Measurements from ENCODE around the gene ALCAM.

Gene ALCAM

DNA sequence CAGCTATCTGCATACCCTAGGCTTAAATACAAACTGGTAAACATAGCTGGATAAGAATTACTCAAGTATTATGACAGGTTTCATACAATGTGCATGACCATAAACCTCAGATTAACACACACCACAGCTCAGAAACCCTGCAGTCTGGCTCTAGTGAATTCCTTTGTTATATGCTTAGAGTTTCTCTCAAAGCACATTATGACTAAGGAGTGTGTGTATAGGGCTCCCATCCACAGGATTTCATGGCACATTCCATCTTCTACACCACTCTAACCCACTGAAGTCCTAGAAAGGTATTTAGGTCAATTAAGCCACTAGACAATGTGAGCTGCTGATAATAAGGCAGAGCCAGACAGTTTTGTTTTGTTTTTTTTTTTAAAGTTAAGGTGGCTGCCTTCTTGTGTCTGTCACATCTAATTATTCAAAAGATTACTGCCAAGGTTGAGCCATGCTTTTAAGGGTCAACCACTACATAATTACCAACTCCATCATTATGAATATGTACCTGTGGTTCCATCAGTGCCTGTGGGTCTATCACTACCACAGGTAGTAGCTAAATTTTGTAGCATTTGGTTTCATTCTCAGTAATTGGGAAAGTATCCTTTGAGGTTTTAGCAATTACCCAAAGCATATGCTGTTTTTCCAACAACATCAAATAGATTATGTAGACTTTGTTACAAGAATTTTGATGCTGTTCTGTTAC, 107.0 kb downstream of the ALCAM start:
- no peak for DNase-seq (ENCODE audit: low read depth in 1 of 2, low spot score in 1 of 2)

DNA sequence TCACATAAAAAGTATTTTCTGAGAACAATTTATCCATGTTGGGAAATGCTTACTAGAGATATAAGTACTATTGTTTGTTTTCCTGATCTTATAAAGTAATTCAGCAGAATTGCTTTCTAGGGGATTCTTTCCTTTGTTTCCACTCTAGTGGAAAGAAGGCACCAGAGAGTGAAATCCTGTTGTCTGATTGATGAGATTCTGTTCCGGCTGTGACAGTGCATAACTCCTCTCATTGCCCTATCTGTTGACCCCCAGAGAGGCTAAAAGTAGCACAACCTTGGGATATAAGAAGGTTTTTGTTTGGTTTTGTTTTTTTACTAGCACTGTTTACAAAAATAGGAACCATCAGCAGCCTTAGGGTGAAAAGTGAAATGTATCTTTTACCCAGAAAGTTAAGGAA, 114.1 kb downstream of the ALCAM start:
- DNase-seq (ENCODE audit: low read depth in 1 of 2, low spot score in 1 of 2), result no peak

DNA sequence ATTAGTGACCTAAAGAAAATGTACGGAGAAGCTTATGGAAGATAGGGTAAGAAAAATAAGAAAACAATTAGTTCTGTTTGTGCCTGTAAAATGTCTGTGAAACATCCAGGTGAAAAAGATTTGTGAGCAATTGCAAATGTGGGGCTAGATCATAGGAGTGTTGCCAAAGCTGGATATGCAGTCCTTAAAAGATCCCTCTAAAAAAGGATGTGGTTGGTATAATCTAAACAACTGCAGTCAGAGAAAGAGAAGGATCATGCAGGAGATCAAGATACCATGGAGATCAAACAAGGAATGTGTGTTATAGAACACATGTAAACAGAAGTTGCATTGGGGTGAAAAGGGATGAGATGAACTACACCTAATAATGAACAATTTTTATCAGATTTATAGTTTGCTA, 116.8 kb downstream of the ALCAM start:
- DNase-seq (ENCODE audit: low read depth in 1 of 2, low spot score in 1 of 2), result no peak

DNA sequence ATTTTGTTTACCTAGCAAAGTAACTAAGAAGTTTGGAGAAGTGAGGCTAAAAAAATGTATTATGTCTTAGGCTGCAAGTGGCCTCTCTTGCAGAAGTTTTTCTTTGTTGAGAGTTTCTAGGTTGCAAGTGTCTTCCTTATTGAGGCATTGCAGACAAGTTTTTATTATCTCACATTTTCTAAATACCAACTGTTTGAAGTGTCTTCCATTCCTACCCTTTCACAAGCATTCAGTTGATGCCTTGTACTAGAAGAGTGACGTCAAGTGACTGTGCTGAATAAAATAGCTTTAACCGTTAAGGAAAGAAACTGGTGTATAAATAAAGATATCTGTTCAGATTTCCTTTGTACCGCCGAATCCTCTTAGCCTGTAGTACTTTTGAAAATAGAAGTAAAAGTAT, 123.3 kb downstream of the ALCAM start:
- no peak for DNase-seq (ENCODE audit: low read depth in 1 of 2, low spot score in 1 of 2)

DNA sequence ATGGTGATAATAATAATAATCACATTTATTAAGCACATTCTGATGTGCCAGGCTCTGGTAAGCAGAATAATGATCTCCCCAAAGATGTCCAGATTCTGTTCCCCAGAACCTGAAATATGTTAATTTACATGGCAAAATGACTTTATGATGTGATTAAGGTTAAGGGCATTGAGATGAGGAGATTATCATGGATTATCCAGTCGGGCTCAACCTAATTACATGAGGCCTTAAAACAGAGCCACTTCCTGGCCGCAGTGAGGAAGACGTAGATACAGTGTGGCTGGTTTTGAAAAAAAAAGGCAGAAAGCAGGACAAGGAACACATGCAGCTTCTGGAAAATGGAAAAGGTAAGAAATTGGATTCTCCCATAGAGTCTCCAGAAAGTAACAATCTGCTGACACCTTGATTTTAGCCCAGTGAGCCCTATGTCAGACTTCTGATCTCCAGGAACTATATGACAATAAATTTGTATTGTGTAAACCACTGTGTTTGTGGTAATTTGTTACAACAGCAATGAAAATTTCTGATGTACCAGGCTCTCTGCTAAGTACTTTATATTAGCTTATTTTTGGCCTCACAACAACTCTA, 126.7 kb downstream of the ALCAM start:
- no peak for DNase-seq (ENCODE audit: low read depth in 1 of 2, low spot score in 1 of 2)

DNA sequence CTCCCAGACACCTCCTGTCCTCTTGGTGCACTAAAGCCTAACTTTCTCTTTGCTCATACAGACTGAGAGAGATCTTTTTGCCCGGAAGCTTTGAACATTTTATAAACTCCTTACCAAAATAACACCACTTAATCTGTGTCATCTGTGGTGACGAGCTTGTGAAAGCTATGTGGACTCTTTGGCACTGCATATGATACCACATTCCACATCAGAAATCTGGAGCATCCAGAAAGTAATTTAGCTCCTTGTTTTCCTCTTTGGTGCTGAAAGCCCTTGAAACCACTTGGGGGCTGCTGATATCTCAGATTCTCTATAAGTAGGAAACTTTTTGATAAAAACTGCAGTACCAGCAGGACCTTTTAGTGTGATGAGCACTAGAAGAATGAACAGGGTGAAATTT, 128.3 kb downstream of the ALCAM start:
- no peak for DNase-seq (ENCODE audit: low read depth in 1 of 2, low spot score in 1 of 2)

DNA sequence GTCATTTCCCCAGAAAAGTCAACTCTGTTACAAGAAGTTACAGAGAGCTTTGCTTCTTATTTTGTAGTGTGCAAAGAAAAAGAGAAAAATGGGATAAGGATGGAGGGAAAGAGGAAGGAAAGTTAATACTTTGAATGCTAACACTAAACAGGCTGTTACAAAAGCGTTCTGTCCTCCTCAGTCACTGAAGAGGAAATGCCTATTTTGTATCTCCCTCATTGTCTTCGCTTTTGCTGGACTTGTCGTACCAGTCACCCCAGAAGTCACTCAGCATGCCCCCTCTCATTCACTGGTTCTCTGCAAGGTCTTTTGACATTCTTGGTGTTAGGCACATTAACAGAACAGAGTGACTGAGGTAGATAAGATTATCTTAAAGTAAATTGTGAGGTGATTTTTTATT, 129.6 kb downstream of the ALCAM start:
- no peak for DNase-seq (ENCODE audit: low read depth in 1 of 2, low spot score in 1 of 2)

DNA sequence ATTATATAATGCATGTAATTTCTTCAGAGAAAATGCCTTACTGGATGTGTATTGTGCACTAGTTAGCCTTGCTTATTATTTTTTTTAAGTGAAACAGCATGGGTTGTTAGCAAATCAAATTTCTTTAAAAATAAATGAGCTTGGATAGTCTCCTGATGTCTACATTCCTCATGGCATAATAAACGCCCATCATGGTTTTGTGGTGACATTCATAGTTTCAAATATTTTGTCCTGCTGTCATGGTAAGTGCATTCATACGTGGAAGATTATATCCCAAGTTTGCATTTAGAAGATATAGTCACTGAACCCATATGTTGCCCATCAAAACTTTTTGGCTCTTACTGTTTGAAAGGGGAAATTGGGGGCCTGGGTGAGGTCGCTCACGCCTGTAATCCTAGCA, 130.7 kb downstream of the ALCAM start:
- no peak for DNase-seq (ENCODE audit: low read depth in 1 of 2, low spot score in 1 of 2)

DNA sequence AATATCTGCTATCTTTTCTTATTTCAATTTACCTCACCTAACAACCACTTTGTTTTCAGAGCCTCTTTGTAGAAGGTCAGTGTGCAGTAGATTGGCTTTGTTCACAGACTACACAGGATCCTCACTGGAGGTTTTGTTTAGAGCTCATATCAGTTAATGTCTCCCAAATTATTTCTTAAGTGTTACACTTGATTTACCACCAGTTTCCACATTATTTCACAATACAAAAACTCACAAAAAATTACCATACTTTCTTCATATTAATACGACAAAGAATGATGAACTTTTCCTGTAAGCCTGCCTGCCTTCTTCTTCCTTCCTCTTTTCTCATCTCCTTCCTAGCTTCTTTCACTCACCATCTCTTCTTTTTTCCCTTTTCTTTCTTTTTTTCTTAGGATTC, 133.3 kb downstream of the ALCAM start:
- DNase-seq (ENCODE audit: low read depth in 1 of 2, low spot score in 1 of 2), result no peak

DNA sequence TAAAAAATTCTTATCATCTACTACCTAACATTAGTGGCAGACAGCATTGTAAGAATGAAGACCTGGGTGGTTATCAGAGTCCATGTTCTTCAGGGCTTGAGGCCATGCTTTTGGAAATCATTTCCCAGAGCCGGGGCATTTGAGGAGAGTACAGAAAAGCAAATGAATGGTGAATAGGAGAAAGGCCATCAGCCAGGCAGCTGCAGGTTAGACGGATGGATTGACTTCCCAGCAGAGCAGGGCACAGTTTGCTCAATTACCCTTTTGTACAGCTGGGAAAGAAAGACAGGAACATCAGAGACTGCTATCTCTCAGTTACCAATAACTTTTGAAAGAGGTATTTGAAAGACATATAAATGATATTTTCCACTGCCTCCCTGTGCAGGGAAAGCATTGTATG, 135.6 kb downstream of the ALCAM start:
- no peak for DNase-seq (ENCODE audit: low read depth in 1 of 2, low spot score in 1 of 2)

DNA sequence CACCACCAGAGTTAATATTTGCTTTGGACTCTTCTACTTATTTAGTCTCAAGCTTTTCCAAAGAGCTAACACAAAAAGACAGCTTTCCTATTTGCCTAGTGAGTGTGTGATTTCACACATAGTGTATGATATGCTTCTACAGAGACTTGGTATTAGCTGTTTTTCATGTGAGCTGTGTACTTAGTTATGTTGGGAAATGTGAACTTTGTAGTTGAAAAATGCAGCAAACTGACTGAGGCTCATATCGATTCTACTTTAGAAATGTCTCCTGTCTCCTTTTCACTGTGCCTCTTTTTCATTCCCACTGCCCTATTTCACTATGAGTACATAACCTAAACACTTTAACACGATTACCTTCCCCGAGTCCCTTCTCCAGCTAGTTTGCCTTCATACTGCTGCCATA, 136.5 kb downstream of the ALCAM start:
- DNase-seq (ENCODE audit: low read depth in 1 of 2, low spot score in 1 of 2), result no peak

DNA sequence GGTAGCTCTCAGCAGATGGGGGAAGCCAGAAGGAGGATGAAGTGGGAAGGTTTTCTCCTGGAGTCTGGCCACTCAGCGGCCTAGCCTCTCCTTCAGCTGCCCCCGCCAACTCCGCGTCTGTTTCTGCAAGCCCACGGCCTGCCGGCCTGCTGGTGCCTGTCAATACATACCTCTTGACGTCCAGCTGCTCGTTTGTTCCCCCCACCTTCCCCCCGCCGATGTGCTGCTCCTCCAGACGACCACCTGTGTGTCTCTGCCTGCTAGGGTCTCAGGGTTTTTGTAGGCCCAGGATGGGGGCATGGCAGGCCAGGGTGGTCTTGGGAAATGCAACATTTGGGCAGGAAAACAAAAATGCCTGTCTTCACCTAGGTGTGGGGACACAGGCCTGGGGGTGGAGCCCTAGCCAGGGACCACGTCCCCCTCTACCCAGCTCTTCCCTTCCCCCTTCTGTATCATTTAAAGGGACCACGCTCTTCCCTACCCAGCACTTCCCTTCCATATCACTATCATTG, 137.8 kb downstream of the ALCAM start:
- DNase-seq (ENCODE audit: low read depth in 1 of 2, low spot score in 1 of 2), result no peak

DNA sequence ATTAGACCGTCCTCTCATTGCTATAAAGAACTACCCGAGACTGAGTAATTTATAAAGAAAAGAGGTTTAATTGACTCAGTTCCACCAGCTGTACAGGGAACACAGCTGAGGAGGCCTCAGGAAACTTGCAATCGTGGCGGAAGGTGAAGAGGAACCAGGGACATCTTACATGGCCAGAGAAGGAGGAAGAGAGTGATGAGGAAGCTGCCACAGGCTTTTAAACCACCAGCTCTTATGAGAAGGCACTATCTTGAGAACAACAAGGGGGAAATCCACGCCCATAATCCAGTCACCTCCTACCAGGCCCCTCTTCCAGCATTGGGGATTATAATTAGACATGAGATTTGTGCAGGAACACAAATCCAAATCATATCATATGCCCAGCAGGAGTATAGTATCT, 138.5 kb downstream of the ALCAM start:
- no peak for DNase-seq (ENCODE audit: low read depth in 1 of 2, low spot score in 1 of 2)

DNA sequence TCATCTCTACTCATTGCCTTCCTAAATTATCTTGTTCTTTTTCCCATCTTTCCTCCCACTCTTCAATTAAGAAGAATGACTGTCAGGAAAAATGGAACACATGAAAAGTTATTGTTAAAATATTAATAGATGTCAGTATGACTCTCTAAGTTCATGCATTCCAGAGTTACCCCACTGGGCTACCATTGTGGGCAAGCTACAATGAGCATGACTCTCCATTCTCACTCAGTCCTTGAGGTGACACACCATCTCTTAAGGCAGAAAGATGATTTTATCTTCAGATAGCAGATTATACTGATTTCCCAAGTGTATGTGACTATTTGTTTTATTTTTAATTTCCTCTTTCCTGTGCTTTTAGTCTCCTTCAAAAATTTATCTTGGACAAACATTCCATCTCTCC, 144.3 kb downstream of the ALCAM start:
- no peak for DNase-seq (ENCODE audit: low read depth in 1 of 2, low spot score in 1 of 2)

DNA sequence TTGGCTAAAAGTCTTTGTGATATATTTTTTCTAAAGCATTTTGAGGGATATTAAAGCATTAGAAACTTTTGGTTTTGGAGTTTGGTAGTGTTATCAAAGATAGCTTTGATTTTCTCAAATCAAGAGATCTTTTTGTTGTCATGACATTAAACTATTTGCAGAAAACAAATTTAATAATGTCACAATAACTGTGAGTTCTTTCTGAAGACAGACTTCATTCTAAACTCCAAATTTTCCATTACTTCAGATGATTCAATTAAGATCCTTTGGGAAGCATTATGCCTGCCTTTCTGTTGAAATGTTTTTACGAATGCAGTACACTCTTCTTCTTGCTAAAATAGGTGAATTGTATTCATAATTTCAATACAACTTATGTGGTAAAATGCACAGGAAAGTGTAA, 145.4 kb downstream of the ALCAM start:
- no peak for DNase-seq (ENCODE audit: low read depth in 1 of 2, low spot score in 1 of 2)

DNA sequence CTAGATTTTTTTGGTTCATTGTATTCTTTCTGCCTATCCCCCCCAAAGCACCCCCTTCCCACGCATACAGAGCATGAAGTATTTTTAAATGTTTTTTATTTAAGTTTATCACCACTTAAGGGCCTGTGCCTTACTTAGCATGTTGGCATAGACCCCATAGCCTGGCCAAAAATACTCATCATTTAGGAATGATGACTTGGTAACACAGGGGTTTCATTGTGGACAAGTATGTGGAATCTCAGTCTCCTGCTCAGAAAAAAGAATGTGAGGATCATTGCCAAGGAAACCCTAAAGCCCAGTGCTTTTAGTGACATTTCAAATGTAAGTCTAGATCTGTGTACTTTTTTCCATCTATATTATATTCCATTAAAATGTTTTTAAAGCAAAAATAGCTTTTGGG, 146.3 kb downstream of the ALCAM start:
- DNase-seq (ENCODE audit: low read depth in 1 of 2, low spot score in 1 of 2), result no peak

DNA sequence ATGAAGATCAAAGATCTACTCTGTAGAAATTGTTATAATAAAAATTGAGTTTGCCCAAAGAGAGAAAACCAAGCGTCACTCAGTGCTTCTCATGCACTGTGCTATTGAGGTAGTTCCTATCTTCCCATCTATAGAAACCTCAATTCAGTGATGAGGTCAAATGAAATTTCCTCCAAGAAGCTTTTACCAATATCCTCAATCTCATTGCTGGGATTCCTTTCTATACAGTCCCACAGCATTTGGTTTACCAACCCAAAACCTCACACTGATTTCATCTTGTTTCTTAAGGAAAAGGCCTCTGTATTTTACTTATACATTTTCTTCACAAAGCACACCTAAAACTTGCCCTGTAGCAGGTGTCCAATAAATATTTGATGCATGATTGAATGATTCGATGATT, 147.2 kb downstream of the ALCAM start:
- DNase-seq (ENCODE audit: low read depth in 1 of 2, low spot score in 1 of 2), result no peak

DNA sequence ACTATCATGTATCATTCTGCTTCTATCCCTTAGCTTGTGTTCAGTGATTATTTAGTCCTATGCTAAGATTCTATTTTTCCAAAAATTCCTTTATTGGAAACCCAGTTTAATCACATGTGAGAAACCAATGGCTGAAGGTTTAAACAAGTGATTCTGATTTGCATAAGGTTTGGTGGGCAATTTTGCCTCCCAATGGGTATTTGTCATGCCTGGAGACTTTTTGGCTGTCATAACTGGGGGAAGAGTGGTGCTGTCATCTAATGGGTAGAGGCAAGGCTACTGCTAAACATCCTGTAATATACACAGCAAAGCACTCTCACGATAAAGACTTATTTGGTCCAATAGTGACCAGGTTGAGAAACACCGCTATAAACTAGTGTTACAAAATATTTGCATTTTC, 148.7 kb downstream of the ALCAM start:
- no peak for DNase-seq (ENCODE audit: low read depth in 1 of 2, low spot score in 1 of 2)

DNA sequence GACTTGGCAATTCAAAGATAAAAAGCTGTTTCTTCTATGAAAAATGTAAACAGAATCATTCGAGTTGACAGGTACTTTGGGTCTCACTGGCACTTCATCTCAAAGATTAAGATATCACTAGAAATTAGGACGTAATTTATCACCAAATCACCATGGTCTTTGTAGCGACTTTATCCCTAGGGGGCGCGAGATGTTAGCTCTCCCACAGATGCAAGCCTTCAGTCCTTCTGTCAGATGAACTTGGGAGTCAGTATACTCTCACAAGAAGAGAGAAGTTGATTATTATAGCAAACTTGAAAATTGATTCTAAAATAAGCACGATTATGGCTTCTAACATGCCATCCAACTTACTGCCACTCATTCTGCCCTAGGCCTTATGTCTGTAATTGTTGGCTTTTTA, 150.3 kb downstream of the ALCAM start:
- no peak for DNase-seq (ENCODE audit: low read depth in 1 of 2, low spot score in 1 of 2)

DNA sequence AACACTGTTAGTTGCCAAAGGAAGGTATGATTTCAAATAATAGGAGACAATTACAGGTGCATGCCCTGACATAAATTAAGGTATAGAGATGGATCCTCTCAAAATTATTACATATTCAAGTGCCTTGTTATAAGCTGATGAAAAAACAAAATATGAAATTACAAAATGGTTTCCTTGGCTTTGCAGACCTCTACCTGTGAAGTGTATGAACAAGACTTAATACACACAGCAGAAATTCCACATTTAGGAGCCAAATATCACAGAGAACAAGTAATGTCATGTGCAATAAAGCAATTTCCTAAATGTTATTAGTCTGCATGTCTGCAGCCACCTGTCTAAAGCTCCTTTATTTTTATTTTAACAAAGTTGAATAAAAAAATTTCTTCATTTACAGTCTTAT, 151.5 kb downstream of the ALCAM start:
- no peak for DNase-seq (ENCODE audit: low read depth in 1 of 2, low spot score in 1 of 2)

DNA sequence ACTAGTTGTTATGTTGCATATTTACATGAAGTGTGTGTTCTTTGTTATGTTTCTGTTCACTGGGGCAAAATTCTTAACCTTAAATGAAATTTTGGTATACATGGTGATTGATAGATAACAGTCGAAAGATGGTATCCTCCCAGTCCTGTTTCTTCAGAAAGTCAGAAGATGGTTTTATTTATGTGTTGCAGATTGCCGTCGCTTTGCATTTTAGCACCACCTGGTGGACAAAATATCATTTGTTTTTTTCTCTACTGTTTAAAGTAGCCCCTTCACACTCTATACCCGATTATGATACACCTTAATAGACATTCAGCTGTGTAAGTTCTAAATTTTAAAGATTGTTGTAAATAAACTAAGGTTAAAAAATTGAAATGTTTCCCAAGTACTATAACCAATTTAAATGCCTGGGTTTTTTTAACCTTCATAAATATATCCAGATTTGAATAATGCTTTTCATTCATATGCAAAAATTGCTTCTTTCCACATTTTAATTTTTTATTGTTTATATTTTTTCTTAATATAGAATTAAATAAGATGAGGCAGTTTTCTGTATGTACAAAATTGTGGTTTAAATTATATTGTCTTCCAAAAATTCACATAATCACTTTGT, 152.2 kb downstream of the ALCAM start:
- peak in 1 of 2 donors; percentile 19 for DNase-seq (ENCODE audit: low read depth in 1 of 2, low spot score in 1 of 2)

DNA sequence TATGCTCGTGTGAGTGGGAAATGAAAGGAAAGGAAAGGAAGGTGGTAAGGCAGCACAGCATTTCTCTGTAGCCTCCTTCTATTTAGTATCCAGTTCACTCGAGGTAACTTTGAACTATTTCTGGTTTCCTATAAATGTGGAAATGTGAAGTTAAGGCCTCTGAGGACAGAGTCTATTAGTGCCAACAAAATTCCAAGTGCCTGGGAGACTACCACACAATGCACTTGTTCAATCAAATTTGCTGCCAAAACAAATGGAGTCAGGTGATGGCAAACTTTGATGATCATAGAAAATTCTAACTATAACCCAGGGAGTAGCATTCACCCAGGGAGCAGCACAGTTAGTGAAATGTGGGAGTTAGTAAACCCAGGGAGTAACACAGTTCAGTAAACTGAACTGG, 155.1 kb downstream of the ALCAM start:
- DNase-seq (ENCODE audit: low read depth in 1 of 2, low spot score in 1 of 2), result no peak

DNA sequence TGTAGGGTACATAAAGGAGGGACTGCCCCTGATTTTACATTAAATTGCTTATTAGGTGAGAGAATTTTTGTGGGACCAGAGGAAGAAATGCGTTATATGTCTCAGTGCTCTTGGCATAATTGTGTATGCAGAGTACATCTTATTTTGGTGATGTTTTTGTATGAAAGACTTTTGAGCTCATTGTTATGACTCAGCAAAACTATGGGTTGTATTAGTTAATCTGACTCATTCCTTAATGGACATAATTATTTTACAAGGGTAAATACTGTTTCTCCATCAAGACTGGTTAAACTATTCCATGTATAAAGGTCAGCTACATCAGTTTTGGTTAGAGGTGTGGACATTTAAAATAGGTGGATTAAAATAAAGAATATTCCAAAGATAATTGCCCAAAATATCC, 156.8 kb downstream of the ALCAM start:
- no peak for DNase-seq (ENCODE audit: low read depth in 1 of 2, low spot score in 1 of 2)

All from activated CD4-positive, alpha-beta T cell treated with anti-CD3 and anti-CD28 coated beads, Interleukin-2, amount 50 U/mL, for 24 hours (primary cell).